AG04449 (cell line): ENCODE results near the gene ROCK2.

Source experiments
- CTCF ChIA-PET: fragments of 350-600 bp; formaldehyde crosslinking; extraction: SDS; loops from one replicate; lab custom pipeline; 2021; ENCODE audit warnings: antibody characterized with exemption; lab: Yijun Ruan, JAX
- POLR2A ChIA-PET: fragments of 400-600, 350-600 bp; formaldehyde crosslinking; extraction: SDS; loops from one replicate; lab custom pipeline; 2020; ENCODE audit warnings: antibody characterized with exemption, inconsistent platforms; lab: Yijun Ruan, JAX
- DNase-seq: peaks from one replicate; pipeline ENCODE4 v3.0.0-alpha.2; 2010; ENCODE audit warnings: low read depth, low spot score
- H3K4me3 ChIP-seq: 2 replicates; pipeline ENCODE4 v1.5.1; 2011; ENCODE audit warnings: low read depth, mild to moderate bottlenecking, control low read depth, low read length
- TF ChIP-seq, protein P1 (sequence below): IDR thresholded peaks from one replicate; pipeline ENCODE4 v1.5.1; 2011; ENCODE audit warnings: mild to moderate bottlenecking, moderate library complexity, low read length, control low read depth, inconsistent platforms; ENCODE audit not compliant: insufficient read depth; ENCODE audit errors: missing control alignments

ROCK2 gene

DNA sequence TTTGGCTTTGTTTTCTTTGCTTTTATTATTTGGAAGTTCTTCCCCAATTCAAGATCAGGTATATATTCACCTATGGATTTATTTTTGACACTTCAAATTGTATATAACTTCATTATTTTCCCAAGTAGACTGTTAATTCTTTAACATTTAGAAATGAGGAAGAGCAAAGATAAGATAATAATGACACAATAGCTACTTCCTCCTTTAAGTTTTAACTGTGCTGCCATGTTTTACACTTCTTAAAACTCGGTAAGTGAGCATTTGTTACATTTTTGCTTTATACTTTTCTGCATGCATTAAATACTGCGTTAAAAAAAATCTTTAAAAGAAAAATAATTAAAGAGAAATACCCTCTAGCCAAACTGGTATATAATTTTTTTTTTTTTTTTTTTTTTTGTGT is 156.7 kb downstream of the ROCK2 start:
- ChIA-PET CTCF (interaction anchor here (1.5 kb wide), 1 partner anchor 55 kb away, joined by 10 read pairs; a partner anchor contains a TSS), POLR2A (no interaction called here)
- TF ChIP-seq, protein P1, sequence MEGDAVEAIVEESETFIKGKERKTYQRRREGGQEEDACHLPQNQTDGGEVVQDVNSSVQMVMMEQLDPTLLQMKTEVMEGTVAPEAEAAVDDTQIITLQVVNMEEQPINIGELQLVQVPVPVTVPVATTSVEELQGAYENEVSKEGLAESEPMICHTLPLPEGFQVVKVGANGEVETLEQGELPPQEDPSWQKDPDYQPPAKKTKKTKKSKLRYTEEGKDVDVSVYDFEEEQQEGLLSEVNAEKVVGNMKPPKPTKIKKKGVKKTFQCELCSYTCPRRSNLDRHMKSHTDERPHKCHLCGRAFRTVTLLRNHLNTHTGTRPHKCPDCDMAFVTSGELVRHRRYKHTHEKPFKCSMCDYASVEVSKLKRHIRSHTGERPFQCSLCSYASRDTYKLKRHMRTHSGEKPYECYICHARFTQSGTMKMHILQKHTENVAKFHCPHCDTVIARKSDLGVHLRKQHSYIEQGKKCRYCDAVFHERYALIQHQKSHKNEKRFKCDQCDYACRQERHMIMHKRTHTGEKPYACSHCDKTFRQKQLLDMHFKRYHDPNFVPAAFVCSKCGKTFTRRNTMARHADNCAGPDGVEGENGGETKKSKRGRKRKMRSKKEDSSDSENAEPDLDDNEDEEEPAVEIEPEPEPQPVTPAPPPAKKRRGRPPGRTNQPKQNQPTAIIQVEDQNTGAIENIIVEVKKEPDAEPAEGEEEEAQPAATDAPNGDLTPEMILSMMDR, result no peak
- DNase-seq, result no peak
- no peak overlapping the region for H3K4me3 ChIP-seq

DNA sequence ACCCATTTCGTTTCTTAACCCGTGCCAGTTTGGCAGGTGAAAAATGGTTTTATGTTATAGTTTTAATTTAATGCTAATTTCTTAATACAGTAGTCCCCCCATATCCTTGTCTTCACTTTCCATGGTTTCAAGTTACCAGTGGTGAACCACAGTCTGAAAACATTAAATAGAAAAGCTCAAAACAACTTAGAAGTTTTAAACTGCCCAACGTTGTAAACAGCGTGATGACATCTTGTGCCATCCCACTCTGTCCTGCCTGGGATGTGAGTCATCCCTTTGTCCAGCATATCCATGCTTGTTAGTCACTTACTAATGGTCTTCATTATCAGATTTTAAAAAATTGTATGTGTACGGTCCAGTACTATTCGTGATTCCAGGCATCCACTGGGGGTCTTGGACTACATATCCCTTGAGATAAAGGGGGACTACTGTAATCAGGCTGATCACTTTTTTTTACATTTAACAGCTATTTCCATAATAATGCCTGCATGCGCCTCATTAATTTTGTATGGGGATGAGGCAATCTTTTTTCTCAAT is 157.3 kb downstream of the ROCK2 start:
- no peak overlapping the region for H3K4me3 ChIP-seq
- DNase-seq, result no peak
- ChIA-PET POLR2A (no interaction called here), CTCF (interaction anchor here (1.2 to 1.5 kb wide), 2 partner anchors 54 to 398 kb away, joined by 4 to 10 read pairs; a partner anchor contains a TSS)
- TF ChIP-seq, protein P1, result no peak

DNA sequence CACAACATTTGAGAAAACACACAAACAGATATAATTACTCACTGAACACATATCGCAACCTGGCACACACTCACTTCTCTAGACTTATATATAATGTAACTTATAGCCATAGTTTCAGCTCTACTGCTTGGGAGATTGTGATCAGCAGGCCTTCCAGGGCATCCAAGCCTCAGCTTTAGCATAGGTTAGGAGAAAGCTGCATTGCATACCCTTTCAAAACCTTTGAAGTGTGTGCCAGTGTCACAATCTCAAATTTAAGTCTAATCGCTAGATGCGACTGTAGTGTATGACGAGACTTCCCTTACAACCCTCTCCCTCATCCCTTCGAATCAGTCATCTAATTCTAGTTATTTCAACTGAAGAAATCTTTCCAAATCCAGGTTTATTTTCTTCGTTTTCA is 158.3 kb downstream of the ROCK2 start:
- POLR2A ChIA-PET, result no interaction called here
- no peak for DNase-seq
- TF ChIP-seq, protein P1, result no peak
- H3K4me3 ChIP-seq, result no peak overlapping the region
- CTCF ChIA-PET, result interaction anchor here (1.2 kb wide), 2 partner anchors 10 to 399 kb away, joined by 3 to 4 read pairs; no protein-coding TSS in a partner anchor

DNA sequence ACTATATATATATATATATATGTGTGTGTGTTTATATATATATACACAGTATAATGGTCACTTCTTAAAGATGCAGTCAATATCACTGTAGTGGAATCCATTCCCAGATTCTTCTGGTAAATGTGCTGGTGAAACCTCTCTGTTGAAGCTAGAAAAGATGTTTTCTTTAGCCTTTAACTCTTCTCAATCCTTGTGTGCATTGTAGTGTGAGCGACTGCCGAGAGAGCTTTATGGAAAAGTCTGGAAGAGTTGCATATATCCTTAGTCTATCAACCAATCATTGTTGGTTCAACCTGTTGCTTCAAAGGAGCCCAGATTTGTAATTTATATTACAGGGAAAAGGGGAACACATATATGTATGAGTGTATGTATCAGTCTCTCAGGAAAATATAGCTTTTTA is 161.5 kb downstream of the ROCK2 start:
- DNase-seq, result no peak
- no peak overlapping the region for H3K4me3 ChIP-seq
- TF ChIP-seq, protein P1, result no peak
- ChIA-PET POLR2A (no interaction called here), CTCF (interaction anchor here (1.6 kb wide), 1 partner anchor 51 kb away, joined by 11 read pairs; a partner anchor contains a TSS)

DNA sequence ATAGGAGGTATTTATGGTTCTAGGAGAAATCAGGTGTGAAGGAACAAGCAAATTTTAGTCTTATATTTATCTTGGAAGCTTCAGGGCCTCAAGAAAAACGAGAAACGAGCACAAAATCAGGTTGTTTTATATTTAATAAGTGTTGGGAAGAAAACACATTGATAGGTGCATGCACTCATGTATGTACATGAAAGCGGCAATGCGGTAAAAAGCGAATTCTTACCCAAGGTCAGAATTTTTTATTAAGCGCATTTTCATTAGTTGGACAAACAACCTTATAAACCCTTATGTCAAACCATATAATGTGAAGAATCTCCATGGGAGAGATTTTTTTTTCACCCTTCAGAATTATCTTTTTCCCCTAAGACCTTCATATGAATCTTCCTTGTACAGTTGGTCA is 163.8 kb downstream of the ROCK2 start:
- H3K4me3 ChIP-seq, result no peak overlapping the region
- DNase-seq, result no peak
- POLR2A ChIA-PET, result no interaction called here
- CTCF ChIA-PET, result interaction anchor here (1.5 to 1.8 kb wide), 2 partner anchors 20 to 48 kb away, joined by 6 to 7 read pairs; a partner anchor contains a TSS
- TF ChIP-seq, protein P1, result no peak

DNA sequence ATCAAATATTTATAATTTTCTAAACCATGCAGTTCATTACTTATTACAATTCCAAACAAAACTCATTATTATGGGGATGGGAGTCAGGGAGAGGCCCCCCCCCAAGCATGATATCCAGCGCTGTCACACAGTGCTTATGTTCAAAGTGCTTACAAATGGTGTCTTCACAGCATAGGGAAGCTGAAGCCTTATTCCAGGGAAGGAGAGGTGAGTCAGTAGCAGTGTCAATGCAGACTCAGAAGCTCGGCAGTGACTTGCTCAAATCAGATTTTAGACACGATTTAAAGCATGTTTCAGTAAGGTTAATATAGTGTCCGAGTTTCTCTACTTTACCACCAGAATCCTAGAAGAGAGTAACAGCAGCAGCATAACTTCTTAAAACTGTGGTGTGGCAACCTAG is 164.5 kb downstream of the ROCK2 start:
- TF ChIP-seq, protein P1, result no peak
- ChIA-PET CTCF (interaction anchor here (1.5 to 1.8 kb wide), 2 partner anchors 21 to 47 kb away, joined by 6 to 7 read pairs; a partner anchor contains a TSS), POLR2A (no interaction called here)
- no peak overlapping the region for H3K4me3 ChIP-seq
- DNase-seq, result no peak
